Mesenchymal stem cell (in vitro differentiated cells and primary cell): ENCODE results near the gene GPX3.

ENCODE experiments used
- DNase-seq: peaks from one replicate; pipeline ENCODE4 v3.0.0-alpha.2; 2013
- H2AFZ ChIP-seq: one replicate; pipeline ENCODE4 v1.6.1; 2013; ENCODE audit warnings: low read depth, mild to moderate bottlenecking, control low read depth, inconsistent platforms, low read length, moderate library complexity
- H2AK5ac ChIP-seq: 2 replicates; pipeline ENCODE4 v1.6.1; 2013; ENCODE audit warnings: low read length, moderate library complexity, mild to moderate bottlenecking, inconsistent platforms; ENCODE audit not compliant: severe bottlenecking
- H2BK120ac ChIP-seq: one replicate; pipeline ENCODE4 v1.6.1; 2013; ENCODE audit warnings: low read depth, mild to moderate bottlenecking, inconsistent platforms, low read length, moderate library complexity
- H2BK12ac ChIP-seq, 2 experiments: one replicate each; pipeline ENCODE4 v1.6.1; 2013; ENCODE audit warnings: inconsistent platforms in 2 of 2, low read length in 2 of 2, mild to moderate bottlenecking in 2 of 2, moderate library complexity in 2 of 2, control low read depth in 1 of 2
- H2BK15ac ChIP-seq: one replicate; pipeline ENCODE4 v1.6.1; 2013; ENCODE audit warnings: mild to moderate bottlenecking, low read depth, inconsistent platforms; ENCODE audit not compliant: poor library complexity, severe bottlenecking
- H2BK5ac ChIP-seq: 2 replicates; pipeline ENCODE4 v1.6.1; 2013; ENCODE audit warnings: low read depth, mild to moderate bottlenecking, low read length, control low read depth, inconsistent platforms; ENCODE audit not compliant: poor library complexity, severe bottlenecking
- H3K14ac ChIP-seq, 2 experiments: one replicate each; pipeline ENCODE4 v1.6.1; 2013; ENCODE audit warnings: inconsistent platforms in 2 of 2, low read length in 2 of 2, control low read depth in 1 of 2, mild to moderate bottlenecking in 1 of 2, moderate library complexity in 1 of 2
- H3K18ac ChIP-seq, 2 experiments: one replicate each; pipeline ENCODE4 v1.6.1; 2013; ENCODE audit warnings: inconsistent platforms in 2 of 2, low read length in 2 of 2, control low read depth in 1 of 2, low read depth in 1 of 2, mild to moderate bottlenecking in 1 of 2
- H3K23ac ChIP-seq, 2 experiments: one replicate each; pipeline ENCODE4 v1.6.1; 2013; ENCODE audit warnings: inconsistent platforms in 2 of 2, low read length in 2 of 2, mild to moderate bottlenecking in 2 of 2, moderate library complexity in 2 of 2, control low read depth in 1 of 2
- H3K27ac ChIP-seq: 2 replicates; pipeline ENCODE4 v1.5.1; 2013; ENCODE audit warnings: mild to moderate bottlenecking, moderate library complexity, low read length, control low read depth, inconsistent platforms; ENCODE audit not compliant: poor library complexity, severe bottlenecking
- H3K27me3 ChIP-seq, 2 experiments: 2 replicates each; pipeline versions ENCODE4 v1.6.1 to v1.7.0; 2013; ENCODE audit warnings: low read length in 2 of 2, mild to moderate bottlenecking in 2 of 2, moderate library complexity in 2 of 2, control low read depth in 1 of 2, inconsistent platforms in 1 of 2; ENCODE audit not compliant: control insufficient read depth in 1 of 2, insufficient read depth in 1 of 2
- H3K36me3 ChIP-seq, 2 experiments: 2 replicates each; pipeline versions ENCODE4 v1.6.1 to v1.7.0; 2013; ENCODE audit warnings: low read length in 2 of 2, control low read depth in 1 of 2, inconsistent platforms in 1 of 2, low read depth in 1 of 2, mild to moderate bottlenecking in 1 of 2; ENCODE audit not compliant: insufficient read depth in 2 of 2, control insufficient read depth in 1 of 2
- H3K4ac ChIP-seq, 2 experiments: one replicate each; pipeline ENCODE4 v1.6.1; 2013; ENCODE audit warnings: inconsistent platforms in 2 of 2, low read length in 2 of 2, mild to moderate bottlenecking in 2 of 2, moderate library complexity in 2 of 2, control low read depth in 1 of 2, low read depth in 1 of 2
- H3K4me1 ChIP-seq: 2 replicates; pipeline ENCODE4 v1.6.1; 2013; ENCODE audit warnings: low read depth, low read length, control low read depth; ENCODE audit not compliant: control insufficient read depth, insufficient read depth
- H3K4me2 ChIP-seq: 2 replicates; pipeline ENCODE4 v1.6.1; 2013; ENCODE audit warnings: low read length, mild to moderate bottlenecking, inconsistent platforms; ENCODE audit not compliant: poor library complexity, severe bottlenecking
- H3K4me3 ChIP-seq, 2 experiments: 2 replicates each; pipeline versions ENCODE4 v1.5.1 to v1.7.0; 2013; ENCODE audit warnings: low read length in 2 of 2, mild to moderate bottlenecking in 2 of 2, control low read depth in 1 of 2, low read depth in 1 of 2; ENCODE audit not compliant: insufficient read depth in 1 of 2
- H3K79me1 ChIP-seq: replicated peaks from 2 replicates; pipeline ENCODE4 v1.6.1; 2013; ENCODE audit warnings: mild to moderate bottlenecking, control low read depth, low read length, inconsistent platforms; ENCODE audit not compliant: poor library complexity, severe bottlenecking
- H3K9ac ChIP-seq: 2 replicates; pipeline ENCODE4 v1.7.0; 2013; ENCODE audit warnings: mild to moderate bottlenecking, low read length, moderate library complexity
- H3K9me3 ChIP-seq: 2 replicates; pipeline ENCODE4 v1.7.0; 2013; ENCODE audit warnings: mild to moderate bottlenecking, low read length; ENCODE audit not compliant: control insufficient read depth
- H4K8ac ChIP-seq: one replicate; pipeline ENCODE4 v1.6.1; 2013; ENCODE audit warnings: inconsistent platforms, mild to moderate bottlenecking, low read length, moderate library complexity
- H4K91ac ChIP-seq: one replicate; pipeline ENCODE4 v1.6.1; 2013; ENCODE audit warnings: mild to moderate bottlenecking, low read length, inconsistent platforms
- WGBS: methylation state at CpG from one replicate; pipeline ENCODE4 v1.1.7; 2013; ENCODE audit warnings: mixed read lengths; 5-methylcytosine and 5-hydroxymethylcytosine counted together

Gene GPX3

GRCh38 chr5:151053796-151054462 is 33.5 kb downstream of the GPX3 start:
- H3K18ac ChIP-seq: no peak overlapping the region
- peaks cover 70 to 85% of the 10 kb centered on the region in 2 experiments for H3K36me3 ChIP-seq
- no peak overlapping the region for H4K8ac ChIP-seq
- no peak overlapping the region for H2BK15ac ChIP-seq
- no peaks in the 10 kb centered on the region for H3K27me3 ChIP-seq
- H3K79me1 ChIP-seq: peaks cover 52% of the 10 kb centered on the region
- no peak overlapping the region for H3K4me2 ChIP-seq
- WGBS: 97% methylated on average over 4 of the region's 4 CpGs
- H3K4me1 ChIP-seq: peaks cover 24% of the 10 kb centered on the region
- H2BK12ac ChIP-seq: no peak overlapping the region
- no peak overlapping the region for H3K4ac ChIP-seq
- H3K23ac ChIP-seq: no peak overlapping the region
- no peak overlapping the region for H2AK5ac ChIP-seq
- no peak overlapping the region for H3K4me3 ChIP-seq
- H3K9me3 ChIP-seq: no peaks in the 10 kb centered on the region
- no peak overlapping the region for H3K27ac ChIP-seq
- no peak overlapping the region for H2BK120ac ChIP-seq
- no peak overlapping the region for H2BK5ac ChIP-seq
- H3K14ac ChIP-seq: no peak overlapping the region
- no peak overlapping the region for H4K91ac ChIP-seq
- DNase-seq: no peak
- H2AFZ ChIP-seq: no peak overlapping the region
- peak overlapping the region; percentile 19 for H3K9ac ChIP-seq

GRCh38 chr5:151054709-151055108 is 34.3 kb downstream of the GPX3 start:
- Histone ChIP-seq H3K4me1 (peaks cover 30% of the 10 kb centered on the region), H4K8ac (no peak overlapping the region), H3K27ac (no peak overlapping the region), H3K9me3 (no peaks in the 10 kb centered on the region), H2BK120ac (no peak overlapping the region), H3K79me1 (peaks cover 51% of the 10 kb centered on the region), H3K18ac (no peak overlapping the region), H3K4ac (no peak overlapping the region), H3K4me3 (no peak overlapping the region), H3K27me3 (no peaks in the 10 kb centered on the region), H2AK5ac (no peak overlapping the region), H4K91ac (no peak overlapping the region), H2BK12ac (no peak overlapping the region), H3K9ac (no peak overlapping the region), H2BK5ac (no peak overlapping the region), H2AFZ (no peak overlapping the region), H2BK15ac (no peak overlapping the region), H3K4me2 (no peak overlapping the region), H3K14ac (no peak overlapping the region), H3K36me3 (peaks cover 70 to 81% of the 10 kb centered on the region in 2 experiments), H3K23ac (no peak overlapping the region)
- 98% methylated on average over 3 of the region's 3 CpGs for WGBS
- DNase-seq: no peak

- Histone ChIP-seq H3K18ac (no peak overlapping the region), H2BK5ac (no peak overlapping the region), H3K4me3 (no peak overlapping the region), H4K91ac (no peak overlapping the region), H3K9ac (no peak overlapping the region), H3K27ac (no peak overlapping the region), H3K14ac (no peak overlapping the region), H3K9me3 (no peaks in the 10 kb centered on the region), H4K8ac (peak overlapping the region; percentile 4), H2BK12ac (no peak overlapping the region), H3K4me1 (peaks cover 36% of the 10 kb centered on the region), H3K79me1 (peaks cover 47% of the 10 kb centered on the region), H2BK120ac (no peak overlapping the region), H3K23ac (no peak overlapping the region), H2AFZ (no peak overlapping the region), H3K4me2 (no peak overlapping the region), H2BK15ac (no peak overlapping the region), H3K27me3 (no peaks in the 10 kb centered on the region), H3K36me3 (peaks cover 69 to 82% of the 10 kb centered on the region in 2 experiments), H2AK5ac (no peak overlapping the region), H3K4ac (no peak overlapping the region)
- 91% methylated on average over 6 of the region's 6 CpGs for WGBS
- no peak for DNase-seq
Measured at GRCh38 chr5:151055336-151055735, 34.9 kb downstream of the GPX3 start.

GRCh38 chr5:151056379-151057325 is 36.3 kb downstream of the GPX3 start:
- Histone ChIP-seq H2BK15ac (no peak overlapping the region), H3K36me3 (peaks cover 71 to 85% of the 10 kb centered on the region in 2 experiments), H3K4ac (no peak overlapping the region), H3K23ac (no peak overlapping the region), H4K91ac (no peak overlapping the region), H3K27ac (no peak overlapping the region), H2BK12ac (no peak overlapping the region), H3K9ac (no peak overlapping the region), H3K27me3 (no peaks in the 10 kb centered on the region), H3K14ac (no peak overlapping the region), H3K18ac (no peak overlapping the region), H2AFZ (no peak overlapping the region), H2AK5ac (no peak overlapping the region), H3K4me3 (no peak overlapping the region), H3K9me3 (no peaks in the 10 kb centered on the region), H3K4me1 (peaks cover 36% of the 10 kb centered on the region), H2BK120ac (no peak overlapping the region), H3K4me2 (no peak overlapping the region), H3K79me1 (peaks cover 52% of the 10 kb centered on the region), H4K8ac (no peak overlapping the region), H2BK5ac (no peak overlapping the region)
- 97% methylated on average over 25 of the region's 25 CpGs for WGBS
- DNase-seq: no peak
